ENCODE measurements around the gene PWP1.

The PWP1 gene

DNA sequence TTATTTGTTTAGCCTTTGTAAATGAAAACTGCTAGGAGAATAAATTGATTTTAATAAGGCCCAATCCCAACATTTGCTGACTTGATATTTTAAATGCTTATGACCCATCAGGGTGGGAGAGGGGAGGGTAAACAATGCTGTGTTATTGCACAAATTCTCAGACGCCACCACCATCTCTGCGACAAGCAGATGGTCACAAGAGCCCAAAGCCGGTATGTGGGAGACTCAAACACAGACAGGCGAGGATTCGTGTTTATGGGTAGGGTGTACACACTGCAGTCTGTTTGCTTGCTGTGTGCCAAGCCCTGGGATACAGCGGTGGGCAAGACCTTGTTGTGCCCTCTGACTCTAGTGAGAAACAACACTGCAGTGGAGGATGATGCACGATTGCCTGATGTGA is 39.2 kb upstream of the PWP1 start:
- Histone ChIP-seq H3K36me3 (ENCODE audit: control insufficient read depth, insufficient read depth, low read length) (no peaks in the 10 kb centered on the region), H3K27me3 (ENCODE audit: control insufficient read depth, insufficient read depth, low read length) (no peaks in the 10 kb centered on the region)

GRCh38 chr12:107649661-107650061 is 35.9 kb upstream of the PWP1 start:
- no peak overlapping the region for H3K4me2 ChIP-seq (ENCODE audit: low read length)
- no peaks in the 10 kb centered on the region for H3K36me3 ChIP-seq (ENCODE audit: control insufficient read depth, insufficient read depth, low read length)
- H3K79me2 ChIP-seq = no peaks in the 10 kb centered on the region
- H2AFZ ChIP-seq = no peak overlapping the region
- H3K4me3 ChIP-seq (ENCODE audit: low read depth, low read length) = no peak overlapping the region
- no peaks in the 10 kb centered on the region for H3K27me3 ChIP-seq (ENCODE audit: control insufficient read depth, insufficient read depth, low read length)
- H3K4me1 ChIP-seq = no peaks in the 10 kb centered on the region
- no peak overlapping the region for H3K9ac ChIP-seq
- H3K9me3 ChIP-seq (ENCODE audit: control insufficient read depth, low read length) = no peaks in the 10 kb centered on the region
- no peak for TF ChIP-seq CTCF (IDR thresholded peaks at IDR 0.05)
- no peak overlapping the region for H3K27ac ChIP-seq

More for the DNA sequence above, 39.2 kb upstream of the PWP1 start:
- H3K4me1 ChIP-seq = no peaks in the 10 kb centered on the region
- no peaks in the 10 kb centered on the region for H3K79me2 ChIP-seq
- H2AFZ ChIP-seq = no peak overlapping the region
- no peak overlapping the region for H3K4me3 ChIP-seq (ENCODE audit: low read depth, low read length)
- no peak overlapping the region for H3K27ac ChIP-seq
- no peak overlapping the region for H3K4me2 ChIP-seq (ENCODE audit: low read length)
- no peak for TF ChIP-seq CTCF (IDR thresholded peaks at IDR 0.05)
- no peak overlapping the region for H3K9ac ChIP-seq
- H3K9me3 ChIP-seq (ENCODE audit: control insufficient read depth, low read length) = no peaks in the 10 kb centered on the region

GRCh38 chr12:107650977-107651376 is 34.6 kb upstream of the PWP1 start:
- no peaks in the 10 kb centered on the region for H3K27me3 ChIP-seq (ENCODE audit: control insufficient read depth, insufficient read depth, low read length)
- H3K4me3 ChIP-seq (ENCODE audit: low read depth, low read length) = no peak overlapping the region
- no peak for TF ChIP-seq CTCF (IDR thresholded peaks at IDR 0.05)
- H3K79me2 ChIP-seq = no peaks in the 10 kb centered on the region
- H3K9me3 ChIP-seq (ENCODE audit: control insufficient read depth, low read length) = no peaks in the 10 kb centered on the region
- no peak overlapping the region for H3K4me2 ChIP-seq (ENCODE audit: low read length)
- H3K4me1 ChIP-seq = no peaks in the 10 kb centered on the region
- no peak overlapping the region for H2AFZ ChIP-seq
- H3K36me3 ChIP-seq (ENCODE audit: control insufficient read depth, insufficient read depth, low read length) = no peaks in the 10 kb centered on the region
- H3K27ac ChIP-seq = no peak overlapping the region
- no peak overlapping the region for H3K9ac ChIP-seq

DNA sequence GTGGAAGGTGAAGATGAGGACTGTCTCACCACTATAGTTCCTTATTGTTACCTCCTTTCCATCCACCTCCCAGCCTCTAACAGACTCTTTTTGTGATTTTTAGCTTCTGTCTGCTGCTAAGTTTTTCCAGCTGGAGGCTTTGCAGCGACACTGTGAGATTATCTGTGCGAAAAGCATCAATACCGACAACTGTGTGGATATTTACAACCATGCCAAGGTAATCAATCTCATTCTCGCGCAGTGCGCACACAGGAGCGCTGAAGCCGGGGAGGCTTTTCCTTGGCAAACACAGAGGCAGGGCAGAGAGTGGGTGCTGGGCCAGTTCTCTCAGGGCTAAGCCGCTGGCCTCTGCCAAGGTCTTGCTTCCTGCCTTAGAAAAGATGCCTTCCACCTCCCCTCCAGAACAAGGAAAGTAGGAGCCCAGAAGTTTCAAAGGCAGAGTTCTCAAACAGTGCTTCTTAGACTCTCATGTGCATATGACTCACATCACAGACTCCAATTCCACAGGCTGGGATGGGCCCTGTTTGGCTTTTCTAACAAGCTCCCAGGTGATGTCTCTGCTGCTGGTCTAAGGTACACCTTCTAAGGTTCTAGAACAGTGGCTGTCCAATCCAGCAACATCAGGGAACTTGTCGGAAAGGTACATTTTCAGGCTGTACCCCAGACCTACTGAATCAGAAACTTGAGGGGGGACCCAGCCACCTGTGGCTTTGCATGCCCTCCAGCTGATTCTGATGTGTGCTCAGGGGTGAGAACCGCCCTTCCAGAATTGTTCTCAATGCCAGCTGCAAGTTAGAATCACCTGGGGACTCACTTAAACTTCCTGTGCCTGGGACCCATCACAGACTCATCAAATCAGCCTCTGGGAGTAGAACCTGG is 33.8 kb upstream of the PWP1 start:
- Histone ChIP-seq H3K36me3 (ENCODE audit: control insufficient read depth, insufficient read depth, low read length) (no peaks in the 10 kb centered on the region), H3K4me2 (ENCODE audit: low read length) (no peak overlapping the region), H3K27me3 (ENCODE audit: control insufficient read depth, insufficient read depth, low read length) (no peaks in the 10 kb centered on the region), H3K9ac (no peak overlapping the region), H2AFZ (no peak overlapping the region), H3K9me3 (ENCODE audit: control insufficient read depth, low read length) (no peaks in the 10 kb centered on the region), H3K79me2 (no peaks in the 10 kb centered on the region), H3K27ac (no peak overlapping the region), H3K4me3 (ENCODE audit: low read depth, low read length) (no peak overlapping the region), H3K4me1 (no peaks in the 10 kb centered on the region)
- no peak for TF ChIP-seq CTCF (IDR thresholded peaks at IDR 0.05)

- Histone ChIP-seq H3K4me1 (no peaks in the 10 kb centered on the region), H3K27ac (no peak overlapping the region), H3K79me2 (no peaks in the 10 kb centered on the region), H3K27me3 (ENCODE audit: control insufficient read depth, insufficient read depth, low read length) (no peaks in the 10 kb centered on the region), H3K9me3 (ENCODE audit: control insufficient read depth, low read length) (no peaks in the 10 kb centered on the region), H3K4me2 (ENCODE audit: low read length) (no peak overlapping the region), H3K36me3 (ENCODE audit: control insufficient read depth, insufficient read depth, low read length) (no peaks in the 10 kb centered on the region), H3K9ac (no peak overlapping the region), H3K4me3 (ENCODE audit: low read depth, low read length) (no peak overlapping the region), H2AFZ (no peak overlapping the region)
- TF ChIP-seq CTCF (IDR thresholded peaks at IDR 0.05) = no peak
Measured at GRCh38 chr12:107653519-107653918, 32.1 kb upstream of the PWP1 start.
